H9 (cell line): ENCODE data around the gene TMEM151B. TPM values are rescaled to one million over a fixed set of nuclear protein-coding genes. Genes with fewer than 3 reads are reported as not detected.
"Not testable (repeated sequence)": the region's sequence is repeated elsewhere in the genome, so short reads cannot be mapped to it uniquely, and the experiment has no call there.

Experiments
- DNase-seq: peaks from one replicate; pipeline ENCODE4 v3.0.0-alpha.2; 2017
- H2AFZ ChIP-seq: one replicate; pipeline ENCODE4 v1.6.1; 2013; ENCODE audit warnings: mild to moderate bottlenecking, low read length, control low read depth, moderate library complexity
- H2AK5ac ChIP-seq: 2 replicates; pipeline ENCODE4 v1.6.1; 2013; ENCODE audit warnings: low read length, control low read depth, mixed read lengths; ENCODE audit not compliant: insufficient read length
- H2BK120ac ChIP-seq: one replicate; pipeline ENCODE4 v1.6.1; 2013; ENCODE audit warnings: low read depth, mild to moderate bottlenecking, low read length, control low read depth, inconsistent platforms; ENCODE audit not compliant: poor library complexity, severe bottlenecking
- H2BK12ac ChIP-seq: 2 replicates; pipeline ENCODE4 v1.6.1; 2013; ENCODE audit warnings: low read length, control low read depth, mixed read lengths, low read depth; ENCODE audit not compliant: insufficient read length
- H2BK15ac ChIP-seq: 2 replicates; pipeline ENCODE4 v1.6.1; 2013; ENCODE audit warnings: low read depth, low read length, control low read depth
- H2BK20ac ChIP-seq: one replicate; pipeline ENCODE4 v1.6.1; 2013; ENCODE audit warnings: low read depth, mild to moderate bottlenecking, low read length, control low read depth, inconsistent platforms; ENCODE audit not compliant: poor library complexity, severe bottlenecking
- H2BK5ac ChIP-seq: 2 replicates; pipeline ENCODE4 v1.6.1; 2013; ENCODE audit warnings: low read length, control low read depth, mixed read lengths; ENCODE audit not compliant: insufficient read length
- H3K14ac ChIP-seq: 2 replicates; pipeline ENCODE4 v1.6.1; 2013; ENCODE audit warnings: low read length, control low read depth; ENCODE audit not compliant: insufficient read depth
- H3K18ac ChIP-seq: 2 replicates; pipeline ENCODE4 v1.6.1; 2013; ENCODE audit warnings: low read depth, mild to moderate bottlenecking, mixed read lengths, low read length, control low read depth; ENCODE audit not compliant: insufficient read length
- H3K23ac ChIP-seq: 2 replicates; pipeline ENCODE4 v1.6.1; 2013; ENCODE audit warnings: low read length, control low read depth, mixed read lengths, low read depth; ENCODE audit not compliant: insufficient read length
- H3K23me2 ChIP-seq: 2 replicates; pipeline ENCODE4 v1.6.1; 2013; ENCODE audit warnings: low read depth, mild to moderate bottlenecking, mixed read lengths, low read length, control low read depth; ENCODE audit not compliant: insufficient read length, poor library complexity, severe bottlenecking
- H3K27ac ChIP-seq: 2 replicates; pipeline ENCODE4 v1.5.1; 2013; ENCODE audit warnings: low read length, control low read depth, mixed read lengths, low read depth; ENCODE audit not compliant: insufficient read length
- H3K27me3 ChIP-seq: 2 replicates; pipeline ENCODE4 v1.6.1; 2013; ENCODE audit warnings: low read length, control low read depth, inconsistent platforms; ENCODE audit not compliant: insufficient read depth
- H3K4ac ChIP-seq: 2 replicates; pipeline ENCODE4 v1.6.1; 2013; ENCODE audit warnings: low read depth, mild to moderate bottlenecking, control low read depth, inconsistent platforms, low read length, moderate library complexity
- H3K4me1 ChIP-seq: 2 replicates; pipeline ENCODE4 v1.6.1; 2013; ENCODE audit warnings: low read length, control low read depth, inconsistent platforms; ENCODE audit not compliant: insufficient read depth
- H3K4me2 ChIP-seq: 2 replicates; pipeline ENCODE4 v1.6.1; 2013; ENCODE audit warnings: low read length, control low read depth, mixed read lengths; ENCODE audit not compliant: insufficient read length, insufficient read depth
- H3K56ac ChIP-seq: 2 replicates; pipeline ENCODE4 v1.6.1; 2013; ENCODE audit warnings: low read depth, mild to moderate bottlenecking, mixed read lengths, low read length, control low read depth; ENCODE audit not compliant: insufficient read length
- H3K79me1 ChIP-seq: 2 replicates; pipeline ENCODE4 v1.6.1; 2013; ENCODE audit warnings: low read depth, mild to moderate bottlenecking, moderate library complexity, low read length, control low read depth, inconsistent platforms; ENCODE audit not compliant: insufficient read depth, poor library complexity, severe bottlenecking
- H3K79me2 ChIP-seq: 2 replicates; pipeline ENCODE4 v1.6.1; 2013; ENCODE audit warnings: low read length, control low read depth, inconsistent platforms; ENCODE audit not compliant: insufficient read depth
- H3K9ac ChIP-seq: 2 replicates; pipeline ENCODE4 v1.6.1; 2013; ENCODE audit warnings: low read length, control low read depth, mixed read lengths; ENCODE audit not compliant: insufficient read length; ENCODE audit errors: extremely low read depth
- H3K9me3 ChIP-seq: one replicate; pipeline ENCODE4 v1.6.1; 2013; ENCODE audit warnings: low read depth, low read length, inconsistent platforms; ENCODE audit not compliant: control insufficient read depth
- H3T11ph ChIP-seq: one replicate; pipeline ENCODE4 v1.6.1; 2013; ENCODE audit warnings: mild to moderate bottlenecking, low read length, control low read depth, inconsistent platforms
- H4K20me1 ChIP-seq: one replicate; pipeline ENCODE4 v1.6.1; 2013; ENCODE audit not compliant: control insufficient read depth, insufficient read length, insufficient read depth
- H4K5ac ChIP-seq: 2 replicates; pipeline ENCODE4 v1.6.1; 2013; ENCODE audit warnings: low read depth, mild to moderate bottlenecking, mixed read lengths, low read length, control low read depth; ENCODE audit not compliant: insufficient read length
- H4K8ac ChIP-seq: replicated peaks from 2 replicates; pipeline ENCODE4 v1.6.1; 2013; ENCODE audit warnings: low read length, control low read depth, mixed read lengths, low read depth; ENCODE audit not compliant: insufficient read length
- H4K91ac ChIP-seq: 2 replicates; pipeline ENCODE4 v1.6.1; 2013; ENCODE audit warnings: low read depth, mild to moderate bottlenecking, moderate library complexity, mixed read lengths, low read length, control low read depth; ENCODE audit not compliant: insufficient read length
- H3K27ac Mint-ChIP-seq, 3 experiments: 2 replicates in 2 of 3; 3 replicates in 1 of 3; pipeline ENCODE4 v1.8.0; 2020 to 2021; ENCODE audit warnings: mixed read lengths in 3 of 3, mild to moderate bottlenecking in 1 of 3, moderate library complexity in 1 of 3
- H3K27me3 Mint-ChIP-seq: 2 replicates; pipeline ENCODE4 v1.8.0; 2021; ENCODE audit warnings: low read depth, mild to moderate bottlenecking, moderate library complexity, mixed read lengths
- H3K36me3 Mint-ChIP-seq, 3 experiments: 2 replicates in 2 of 3; 3 replicates in 1 of 3; pipeline ENCODE4 v1.8.0; 2020 to 2021; ENCODE audit warnings: low read depth in 3 of 3, mixed read lengths in 3 of 3; ENCODE audit not compliant: insufficient read depth in 1 of 3
- H3K4me1 Mint-ChIP-seq, 2 experiments: 2 replicates each; pipeline ENCODE4 v1.8.0; 2020; ENCODE audit warnings: mixed read lengths in 2 of 2
- H3K4me3 Mint-ChIP-seq, 2 experiments: 2 replicates in 1 of 2; 3 replicates in 1 of 2; pipeline ENCODE4 v1.8.0; 2020 to 2021; ENCODE audit warnings: mild to moderate bottlenecking in 2 of 2, mixed read lengths in 2 of 2, moderate library complexity in 1 of 2
- H3K9me3 Mint-ChIP-seq, 2 experiments: 2 replicates in 1 of 2; 3 replicates in 1 of 2; pipeline ENCODE4 v1.8.0; 2020; ENCODE audit warnings: mild to moderate bottlenecking in 2 of 2, mixed read lengths in 2 of 2, moderate library complexity in 1 of 2
- WGBS: extraction: QIAGEN DNeasy Blood & Tissue Kit; methylation state at CpG from one replicate; pipeline ENCODE4 v1.1.7; 2013; ENCODE audit warnings: missing lambda C conversion rate, low lambda C conversion rate, mixed read lengths; ENCODE audit not compliant: insufficient read length; ENCODE audit errors: extremely low coverage; 5-methylcytosine and 5-hydroxymethylcytosine counted together
- total RNA-seq: library from RNA; stranded (reverse); gene quantifications from 2 replicates; pipeline ENCODE4 v1.2.1, GENCODE V29; 2021
- TF ChIP-seq, protein P1 (sequence below): fragments of 200-600 bp; sonication (generic); conservative IDR thresholded peaks from 3 replicates; pipeline ENCODE4 v1.8.0; 2021; ENCODE audit warnings: antibody characterized with exemption, mild to moderate bottlenecking

Gene TMEM151B
- total RNA-seq, 1 experiment from 2014 or later = 2.4 TPM

DNA sequence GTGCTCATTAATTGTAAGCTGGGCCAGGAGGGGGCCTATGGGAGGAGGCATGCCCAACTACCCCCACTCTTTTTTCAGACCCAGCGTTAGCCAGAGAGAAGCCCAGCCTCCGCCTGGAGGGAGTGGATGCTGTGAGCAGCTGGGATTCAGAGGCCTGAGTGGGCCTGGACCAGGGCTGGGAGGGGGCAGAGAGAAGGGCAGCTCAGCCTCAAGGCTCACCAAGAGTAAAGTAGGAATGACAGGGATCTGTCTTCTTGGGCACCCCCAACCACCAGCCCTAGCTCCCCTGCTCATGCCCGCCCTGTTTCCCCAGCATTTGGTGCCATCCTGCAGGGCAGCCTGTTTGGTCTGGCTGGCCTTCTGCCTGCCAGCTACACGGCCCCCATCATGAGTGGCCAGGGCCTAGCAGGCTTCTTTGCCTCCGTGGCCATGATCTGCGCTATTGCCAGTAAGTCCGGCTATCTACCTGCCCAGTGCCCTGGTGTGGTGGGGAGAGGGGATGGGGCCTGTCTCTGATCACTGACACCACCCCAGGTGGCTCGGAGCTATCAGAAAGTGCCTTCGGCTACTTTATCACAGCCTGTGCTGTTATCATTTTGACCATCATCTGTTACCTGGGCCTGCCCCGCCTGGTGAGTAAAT lies 40.1 kb upstream of the TMEM151B start:
- Mint-ChIP-seq H3K4me3 (no peak overlapping the region), H3K36me3 (peaks cover 52 to 70% (median 59%) of the 10 kb centered on the region in 3 experiments), H3K9me3 (no peaks in the 10 kb centered on the region; a peak in 1 of 5 replicates), H3K27me3 (no peaks in the 10 kb centered on the region), H3K27ac (no peak overlapping the region), H3K4me1 (peaks cover 33 to 46% of the 10 kb centered on the region in 2 experiments)
- TF ChIP-seq, protein P1, sequence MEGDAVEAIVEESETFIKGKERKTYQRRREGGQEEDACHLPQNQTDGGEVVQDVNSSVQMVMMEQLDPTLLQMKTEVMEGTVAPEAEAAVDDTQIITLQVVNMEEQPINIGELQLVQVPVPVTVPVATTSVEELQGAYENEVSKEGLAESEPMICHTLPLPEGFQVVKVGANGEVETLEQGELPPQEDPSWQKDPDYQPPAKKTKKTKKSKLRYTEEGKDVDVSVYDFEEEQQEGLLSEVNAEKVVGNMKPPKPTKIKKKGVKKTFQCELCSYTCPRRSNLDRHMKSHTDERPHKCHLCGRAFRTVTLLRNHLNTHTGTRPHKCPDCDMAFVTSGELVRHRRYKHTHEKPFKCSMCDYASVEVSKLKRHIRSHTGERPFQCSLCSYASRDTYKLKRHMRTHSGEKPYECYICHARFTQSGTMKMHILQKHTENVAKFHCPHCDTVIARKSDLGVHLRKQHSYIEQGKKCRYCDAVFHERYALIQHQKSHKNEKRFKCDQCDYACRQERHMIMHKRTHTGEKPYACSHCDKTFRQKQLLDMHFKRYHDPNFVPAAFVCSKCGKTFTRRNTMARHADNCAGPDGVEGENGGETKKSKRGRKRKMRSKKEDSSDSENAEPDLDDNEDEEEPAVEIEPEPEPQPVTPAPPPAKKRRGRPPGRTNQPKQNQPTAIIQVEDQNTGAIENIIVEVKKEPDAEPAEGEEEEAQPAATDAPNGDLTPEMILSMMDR = no peak
- Histone ChIP-seq H4K91ac (no peak overlapping the region), H3K23me2 (no peaks in the 10 kb centered on the region), H4K8ac (no peak overlapping the region), H3K14ac (no peak overlapping the region), H2AK5ac (no peak overlapping the region), H2BK5ac (no peak overlapping the region), H3K27ac (no peak overlapping the region), H2AFZ (no peak overlapping the region), H3K79me1 (peaks cover 10% of the 10 kb centered on the region), H3K18ac (no peak overlapping the region), H3K27me3 (no peaks in the 10 kb centered on the region), H2BK120ac (no peak overlapping the region), H3K4me1 (peaks cover 11% of the 10 kb centered on the region; the same call in 1 of the 2 replicates), H3K9ac (no peak overlapping the region), H2BK20ac (no peak overlapping the region), H3K4ac (no peak overlapping the region), H3T11ph (no peak overlapping the region), H4K5ac (no peak overlapping the region), H3K23ac (no peak overlapping the region), H3K9me3 (no peaks in the 10 kb centered on the region), H4K20me1 (peaks cover 2% of the 10 kb centered on the region), H3K56ac (no peak overlapping the region), H3K4me2 (no peak overlapping the region), H2BK15ac (no peak overlapping the region), H3K79me2 (peaks cover 8% of the 10 kb centered on the region; the same call in 1 of the 2 replicates), H2BK12ac (no peak overlapping the region)
- no CpG with 5 or more reads among the region's 10 CpGs for WGBS
- no peak for DNase-seq

DNA sequence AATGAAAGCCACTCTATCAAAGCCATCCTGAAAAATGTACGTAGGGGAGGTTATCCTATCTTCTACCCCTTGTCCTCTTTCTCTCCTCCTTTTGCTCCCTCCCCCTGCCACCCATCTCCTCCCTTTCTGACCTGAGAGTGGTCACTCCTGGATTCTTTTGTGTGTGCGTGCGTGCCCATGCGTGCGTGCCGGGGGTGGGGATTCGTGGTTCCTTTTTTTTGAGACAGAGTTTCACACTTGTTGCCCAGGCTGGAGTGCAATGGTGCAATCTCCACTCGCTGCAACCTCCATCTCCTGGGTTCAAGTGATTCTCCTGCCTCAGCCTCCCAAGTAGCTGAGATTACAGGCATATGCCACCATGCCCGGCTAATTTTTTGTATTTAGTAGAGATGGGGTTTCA lies 38.8 kb upstream of the TMEM151B start:
- not testable (repeated sequence) for H3K23me2 ChIP-seq, H2AFZ ChIP-seq, H4K91ac ChIP-seq, H2BK5ac ChIP-seq, H3K4ac ChIP-seq, H2AK5ac ChIP-seq, H3K4me3 Mint-ChIP-seq, H3K4me2 ChIP-seq, H3K18ac ChIP-seq, H4K8ac ChIP-seq, H3K9me3 ChIP-seq, H2BK20ac ChIP-seq, H3K9ac ChIP-seq, H3K56ac ChIP-seq, H3K14ac ChIP-seq, H3K9me3 Mint-ChIP-seq, H2BK15ac ChIP-seq, H3T11ph ChIP-seq, H3K27me3 ChIP-seq, H2BK120ac ChIP-seq, H3K23ac ChIP-seq, H2BK12ac ChIP-seq, H4K5ac ChIP-seq, H3K79me2 ChIP-seq, DNase-seq, H4K20me1 ChIP-seq, H3K79me1 ChIP-seq, H3K4me1 ChIP-seq, H3K27me3 Mint-ChIP-seq, H3K27ac ChIP-seq
- H3K4me1 Mint-ChIP-seq = peaks cover 25 to 41% of the 10 kb centered on the region in 2 experiments
- no CpG with 5 or more reads among the region's 9 CpGs for WGBS
- H3K36me3 Mint-ChIP-seq = peaks cover 54 to 81% (median 71%) of the 10 kb centered on the region in 3 experiments
- 0 out of 7 replicates have a peak overlapping the region, but pooled peaks of 1 of the 3 experiments have one; percentile 53 for H3K27ac Mint-ChIP-seq
